GM10847 (cell line): ENCODE results near the gene AHDC1.

Source experiments
- POLR2A ChIP-seq: IDR thresholded peaks from 2 replicates; pipeline ENCODE4 v1.6.1; 2011; ENCODE audit not compliant: insufficient read length; ENCODE audit errors: extremely low read depth

Gene AHDC1

DNA sequence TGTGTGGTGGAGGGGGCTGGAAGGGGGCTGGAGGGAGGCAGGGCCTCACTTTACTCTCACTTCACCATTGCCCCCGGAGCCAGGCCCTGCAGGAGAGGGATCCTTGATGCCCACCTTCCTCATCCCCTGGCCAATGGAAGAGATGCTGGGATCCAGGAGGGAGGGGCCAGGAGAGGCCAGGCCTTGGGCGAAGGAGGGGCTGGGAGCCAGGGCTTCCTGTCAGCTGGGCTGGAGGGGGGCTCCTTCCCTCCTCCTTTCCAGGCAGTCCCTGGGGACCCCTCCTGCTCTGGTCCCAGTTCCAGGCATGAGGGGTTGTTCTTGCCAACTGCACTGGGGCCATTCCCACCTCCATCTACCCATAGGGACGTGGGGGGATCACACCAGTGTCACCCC, 5.7 kb downstream of the AHDC1 start:
- TF ChIP-seq POLR2A = no peak

DNA sequence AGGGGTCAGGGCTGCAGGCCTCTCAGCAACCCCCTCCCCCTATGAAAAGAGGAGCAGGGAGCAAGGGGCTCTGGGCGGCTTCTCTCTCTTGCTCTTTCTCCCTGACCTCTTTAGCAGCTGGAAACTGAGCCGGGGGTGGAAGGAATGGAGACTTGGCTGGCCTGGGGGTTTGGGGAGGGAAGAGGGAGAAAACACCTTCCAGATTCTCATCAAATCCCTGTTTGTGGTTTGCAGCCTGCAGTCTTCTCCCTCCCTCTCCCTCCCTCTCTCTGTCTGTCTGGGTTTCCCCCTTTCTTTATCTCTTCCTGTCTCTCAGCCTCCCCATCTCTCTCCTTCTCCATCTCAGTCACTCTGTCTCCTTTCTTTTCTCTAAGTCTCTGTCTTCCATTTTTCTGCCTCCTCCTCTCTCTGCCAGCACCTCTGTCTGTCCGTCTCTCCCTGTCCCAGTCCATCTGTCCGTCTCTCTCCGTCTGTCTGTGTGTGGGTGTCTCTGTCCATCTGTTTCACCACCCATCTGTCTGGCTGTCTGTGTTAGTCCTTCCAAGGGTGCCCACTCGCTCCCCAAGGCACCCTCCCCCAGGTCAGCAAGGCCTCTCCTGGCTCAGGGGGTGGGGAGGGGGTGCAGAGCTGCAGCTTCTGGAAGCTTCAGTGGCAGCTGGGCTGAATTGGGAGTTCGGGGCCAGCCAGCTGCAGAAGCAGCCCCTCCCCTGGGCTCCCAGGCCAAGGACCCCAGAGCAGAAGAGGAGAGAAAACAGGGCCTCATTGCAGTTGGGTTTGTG, 6.2 kb downstream of the AHDC1 start:
- no peak for TF ChIP-seq POLR2A

DNA sequence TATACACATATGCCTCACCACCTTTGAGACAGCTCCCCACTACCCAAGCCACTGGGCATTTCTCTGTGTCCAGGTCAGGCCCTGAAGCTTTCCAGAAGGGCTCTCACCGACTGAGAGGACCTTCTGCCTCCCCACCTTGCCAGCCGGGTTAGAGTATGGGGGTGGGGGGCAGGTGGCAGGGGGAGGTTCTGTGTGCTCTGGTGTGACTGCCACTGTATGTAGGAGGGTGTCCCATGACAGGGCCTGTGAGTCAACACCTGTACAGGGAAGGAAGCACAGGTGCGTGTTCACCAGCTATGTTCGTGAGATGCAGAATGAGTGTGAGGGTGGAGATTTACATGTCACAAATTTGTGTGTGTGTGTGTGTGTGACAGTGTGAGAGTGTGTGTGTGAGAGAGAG, 7.0 kb downstream of the AHDC1 start:
- no peak for TF ChIP-seq POLR2A

DNA sequence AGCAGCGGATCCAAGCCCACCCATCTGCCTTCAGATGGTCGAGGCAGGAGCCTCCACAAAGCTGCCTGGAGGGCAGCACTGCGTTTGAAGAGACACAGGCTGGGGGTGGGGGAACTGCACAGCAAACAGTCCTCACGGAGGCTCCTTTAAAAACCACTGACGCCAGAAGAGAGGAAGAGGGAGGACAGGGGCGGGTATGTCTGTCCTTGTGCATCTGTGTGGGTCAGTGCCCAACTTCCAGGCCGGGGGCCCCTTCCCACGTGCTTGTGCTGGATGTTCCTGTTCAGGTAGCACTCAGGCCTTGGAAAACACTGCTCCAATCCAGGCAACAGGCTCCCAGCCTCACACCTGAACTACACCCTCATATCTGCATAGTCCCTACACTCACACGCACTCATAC, 7.7 kb downstream of the AHDC1 start:
- no peak for TF ChIP-seq POLR2A

DNA sequence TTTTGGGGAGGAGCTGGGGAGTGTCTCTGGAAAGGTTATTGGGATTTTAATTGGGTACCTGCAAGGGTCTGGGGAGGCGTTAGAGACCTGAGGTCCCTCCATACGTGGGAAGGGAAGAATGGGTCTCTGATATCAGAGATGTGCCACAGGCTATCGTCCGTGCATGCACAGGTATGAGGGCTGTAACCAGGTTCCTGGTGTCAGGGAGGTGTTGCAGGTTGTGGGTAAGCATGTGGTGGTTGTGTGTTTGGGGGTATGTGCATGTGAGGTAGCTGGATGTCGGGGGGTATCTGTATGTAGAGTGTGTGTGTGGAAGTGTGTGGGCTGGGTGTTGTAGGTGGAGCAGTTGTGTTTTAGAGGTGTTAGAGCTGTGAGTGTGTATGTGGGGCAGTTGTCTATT, 8.3 kb downstream of the AHDC1 start:
- no peak for TF ChIP-seq POLR2A

DNA sequence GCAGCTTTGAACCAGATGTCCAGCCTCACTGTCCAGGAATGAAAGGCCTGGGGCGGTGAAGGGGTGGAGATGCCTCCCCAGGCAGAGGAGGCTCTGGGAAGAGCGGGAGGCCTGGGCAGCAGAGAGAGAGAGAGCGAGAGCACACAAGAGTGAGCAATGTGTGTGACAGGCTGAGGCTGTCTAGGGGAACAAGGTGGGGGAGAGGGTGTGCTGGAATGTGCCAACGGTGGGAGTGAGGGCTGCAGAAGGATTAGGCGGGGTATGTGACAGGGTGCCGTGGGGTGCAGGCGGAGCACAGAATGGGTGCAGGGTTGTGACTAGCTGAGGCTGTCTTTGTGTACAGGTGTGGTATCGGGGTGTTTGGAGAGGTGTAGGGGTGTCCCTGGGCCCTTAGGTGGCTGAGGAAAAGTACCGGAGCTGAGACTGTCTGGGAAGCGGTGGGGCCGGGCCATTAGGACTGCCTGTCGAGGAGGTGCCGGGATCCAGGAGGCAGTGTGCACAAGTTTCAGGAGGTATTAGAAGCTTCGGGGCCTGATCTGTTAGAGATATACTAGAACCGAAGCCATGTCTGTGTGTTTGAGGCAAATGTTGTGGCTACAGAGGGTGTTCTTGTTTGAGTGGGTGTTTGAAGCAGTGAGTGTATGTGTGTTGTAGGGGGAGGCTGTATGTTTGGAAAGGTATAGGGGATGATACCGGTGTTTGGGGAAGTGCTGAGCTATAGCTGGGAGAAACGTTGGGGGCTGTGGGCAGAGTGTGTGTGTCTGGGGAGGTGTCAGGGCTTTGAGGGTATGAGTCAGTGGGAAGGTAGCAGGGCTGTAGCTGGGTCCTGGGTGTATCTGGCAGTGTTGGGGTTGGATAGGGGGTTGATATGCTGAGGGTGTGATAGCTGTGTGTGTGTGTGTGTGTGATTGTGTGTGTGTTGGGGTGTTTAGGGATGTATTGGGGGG, 9.1 kb downstream of the AHDC1 start:
- TF ChIP-seq POLR2A = no peak

DNA sequence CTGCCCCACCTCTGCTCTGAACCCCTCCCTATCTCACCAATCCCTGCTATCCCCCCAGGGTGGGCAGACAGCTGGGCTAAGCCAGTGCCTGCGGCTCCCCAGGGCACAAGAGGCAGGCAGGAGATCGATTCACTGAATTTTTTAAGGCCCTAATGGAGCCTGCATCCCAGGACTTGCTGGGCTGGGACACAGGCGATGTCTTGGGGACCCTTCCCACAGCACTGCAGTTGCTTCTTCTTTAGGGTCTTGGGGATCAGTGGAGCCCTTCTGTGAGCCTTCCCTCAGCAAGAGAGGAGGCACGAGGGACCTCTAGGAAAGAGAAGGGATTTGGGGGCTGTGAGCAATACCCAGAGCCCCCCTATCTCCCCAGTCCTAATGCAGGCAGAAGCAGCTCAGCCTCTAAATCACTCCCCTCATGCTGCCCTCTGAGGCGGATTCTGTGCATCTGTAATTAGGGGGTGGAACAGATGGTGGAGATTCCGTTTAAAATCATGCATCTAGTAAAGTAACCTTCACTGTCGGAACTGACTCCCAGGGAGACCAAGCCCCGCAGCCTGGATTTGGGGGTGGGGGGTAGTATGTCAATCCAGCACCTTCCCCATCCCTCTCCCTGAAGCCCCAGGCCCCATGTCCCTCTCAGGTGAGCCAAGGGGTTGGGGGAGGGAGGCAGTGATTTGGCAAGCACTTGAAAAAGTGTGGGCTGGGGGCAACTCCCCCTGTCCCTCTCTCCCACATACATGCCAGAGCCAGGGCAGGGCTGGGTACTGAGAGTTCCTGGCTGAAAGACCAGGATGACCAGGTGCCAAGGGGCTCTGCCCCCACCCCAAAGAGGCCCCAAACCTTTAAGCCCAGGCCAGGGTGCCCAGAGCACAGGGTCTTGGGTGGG, 10.0 kb downstream of the AHDC1 start:
- no peak for TF ChIP-seq POLR2A

DNA sequence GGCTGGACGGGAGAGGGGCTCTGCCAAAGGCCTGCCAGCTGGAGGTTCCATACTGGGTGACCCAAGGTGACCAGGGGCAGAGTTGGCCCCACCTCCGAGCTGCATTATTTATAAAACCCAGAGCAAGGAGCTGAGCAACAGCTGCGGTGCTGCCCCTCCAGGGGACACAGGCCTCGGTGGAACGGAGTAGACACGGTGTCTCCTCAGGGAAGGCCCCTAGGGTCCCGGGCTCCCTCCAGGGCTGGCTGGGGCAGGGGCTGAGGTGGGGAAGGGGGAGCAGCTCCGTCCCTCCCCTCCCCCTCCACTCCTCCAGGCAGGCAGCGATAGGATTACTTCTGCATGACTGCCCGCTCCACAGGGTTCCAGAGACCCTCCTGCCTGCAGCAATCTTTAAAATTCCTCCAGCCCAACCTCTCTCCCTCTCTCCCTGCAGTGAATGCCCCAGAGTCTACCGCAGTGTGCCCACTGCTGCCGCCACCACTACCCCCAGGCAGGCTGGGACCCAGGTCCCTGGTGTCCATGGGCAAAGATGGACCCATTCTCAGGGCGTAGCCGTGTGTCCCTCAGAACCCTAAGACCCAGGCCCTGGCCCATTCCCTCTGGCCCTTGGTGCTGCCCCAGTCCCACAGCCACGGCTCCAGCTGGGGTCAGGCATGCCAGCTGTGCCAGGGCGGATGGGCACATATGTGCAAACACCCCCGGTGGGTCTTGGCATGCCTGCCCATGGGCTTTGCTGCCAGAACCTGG, 10.8 kb downstream of the AHDC1 start:
- no peak for TF ChIP-seq POLR2A

DNA sequence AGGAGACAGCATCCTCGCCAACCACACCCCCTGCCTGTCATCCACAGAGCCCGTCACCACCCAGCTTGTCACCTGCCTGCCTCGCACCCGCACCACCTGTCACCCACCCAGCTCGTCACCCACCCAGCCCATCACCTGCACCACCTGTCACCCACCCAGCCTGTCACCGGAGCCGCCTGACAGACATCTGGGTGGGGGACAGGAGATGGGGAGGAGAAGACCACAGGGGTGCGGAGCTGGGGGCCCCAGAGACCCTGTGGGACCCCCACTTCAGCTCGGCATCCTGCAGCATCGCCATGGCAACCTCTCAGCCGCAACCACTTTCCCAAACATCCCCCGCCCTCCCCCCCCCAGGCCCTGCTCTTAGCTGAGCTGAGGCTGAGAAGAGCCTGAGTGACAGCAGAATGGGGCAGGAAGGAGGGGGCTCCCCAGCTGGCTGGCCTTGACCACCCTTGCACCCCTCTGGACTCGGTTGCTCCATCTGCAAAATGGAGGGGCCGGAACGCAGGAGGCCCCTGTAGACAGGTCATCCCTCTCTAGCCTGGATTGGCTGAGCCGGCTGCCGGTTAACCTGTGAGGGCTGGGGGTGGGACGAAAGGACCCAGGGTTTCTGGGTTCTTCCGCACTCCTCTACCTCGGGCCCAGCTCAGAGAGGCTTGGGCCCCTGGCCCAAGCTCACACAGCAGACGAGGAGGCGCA, 11.6 kb downstream of the AHDC1 start:
- no peak for TF ChIP-seq POLR2A

DNA sequence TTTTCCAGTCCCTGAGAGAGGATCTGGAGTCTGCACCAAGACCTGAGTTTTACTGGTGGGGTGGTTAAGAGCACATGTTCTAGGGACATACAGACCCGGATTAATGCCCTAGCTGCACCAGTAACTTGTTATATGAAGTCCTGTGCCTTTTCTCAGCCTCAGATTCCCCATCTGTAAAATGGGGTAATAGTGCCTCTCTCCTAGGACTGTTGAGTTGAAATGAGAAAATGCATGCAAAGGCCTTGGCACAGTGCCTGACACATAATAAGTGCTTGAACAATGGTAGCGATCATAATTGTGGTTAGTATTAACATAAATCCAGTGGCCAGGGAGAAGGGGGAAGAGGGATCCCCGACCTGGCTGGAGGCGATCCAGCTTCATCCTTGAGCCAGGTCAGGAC, 12.3 kb downstream of the AHDC1 start:
- no peak for TF ChIP-seq POLR2A

DNA sequence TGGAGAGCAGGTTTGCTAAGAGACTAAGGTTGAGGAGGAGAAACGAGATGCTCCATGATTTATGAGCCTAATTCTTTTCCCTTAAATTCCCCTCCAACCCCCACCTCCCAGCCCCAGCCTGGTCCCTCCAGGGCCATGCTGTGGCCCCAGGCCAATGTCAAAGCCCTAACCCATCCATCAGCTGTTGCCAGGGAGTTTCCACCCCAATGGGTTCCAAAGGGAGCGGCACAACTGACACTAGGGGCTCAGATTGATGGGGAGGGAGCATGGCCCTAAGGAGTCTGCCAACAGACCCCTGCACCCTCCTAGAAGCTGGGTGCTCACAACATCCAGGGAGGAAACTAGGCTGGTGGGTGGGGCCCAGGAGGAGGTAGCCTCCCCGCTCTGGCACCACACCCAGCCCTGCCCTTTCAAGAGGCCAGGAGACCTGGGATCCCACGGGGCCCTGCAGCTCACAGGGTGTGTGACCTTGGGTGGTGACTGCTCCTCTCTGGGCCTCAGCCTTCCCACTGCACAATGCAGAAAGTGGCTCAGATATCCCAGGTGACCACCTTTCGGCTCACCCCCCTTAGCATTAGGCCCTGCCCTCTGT, 12.9 kb downstream of the AHDC1 start:
- no peak for TF ChIP-seq POLR2A

DNA sequence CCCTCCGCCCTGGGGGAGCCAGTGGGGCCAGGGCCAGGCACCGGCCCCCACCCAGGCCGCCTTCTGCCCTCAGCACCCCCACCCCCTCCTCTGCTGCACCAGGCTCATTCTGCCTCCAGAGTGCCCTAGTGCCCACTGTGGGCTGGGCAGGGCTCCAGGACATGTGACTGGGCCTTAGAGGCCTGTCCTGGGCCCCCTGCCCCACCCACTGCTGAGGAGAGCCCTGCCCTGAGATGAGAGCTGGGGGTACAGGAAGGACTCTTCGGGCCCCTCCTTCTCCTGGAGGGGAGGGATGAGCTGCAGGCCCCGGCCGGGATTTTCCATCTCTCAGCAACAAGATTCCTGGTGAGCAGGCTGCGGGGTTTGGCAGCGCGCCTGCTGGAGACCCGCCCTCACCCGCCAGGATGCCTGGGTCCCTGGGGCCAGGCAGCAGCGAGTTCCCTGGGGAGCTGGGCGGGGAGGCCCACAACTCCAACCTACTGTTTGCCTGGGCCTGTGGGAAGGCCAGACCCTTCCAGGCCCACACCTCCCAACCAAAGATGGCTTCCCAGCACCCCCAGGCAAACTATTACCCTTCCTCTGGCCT, 14.0 kb downstream of the AHDC1 start:
- TF ChIP-seq POLR2A = no peak

DNA sequence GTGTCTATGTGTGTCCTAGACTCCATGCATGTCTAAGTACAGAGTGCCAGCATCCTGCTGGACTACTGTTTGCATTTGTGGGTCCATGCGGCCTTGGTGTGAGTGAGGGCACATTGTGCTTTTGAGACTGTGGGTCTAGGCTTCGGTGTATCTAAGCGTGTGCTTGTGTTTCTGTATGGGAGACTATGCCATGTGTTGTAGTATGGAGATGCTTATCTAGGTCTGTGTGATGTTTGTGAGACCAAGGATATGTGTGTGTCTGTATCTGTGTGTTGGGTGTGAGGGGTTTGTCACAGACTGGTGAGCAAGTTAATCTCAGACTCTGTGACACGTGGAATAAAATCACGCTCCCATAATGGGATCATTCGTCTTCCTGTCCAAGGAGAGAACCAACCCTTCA, 14.5 kb downstream of the AHDC1 start:
- no peak for TF ChIP-seq POLR2A
